ENCODE results near the gene RD3L.

- no peak for TF ChIP-seq CTCF (IDR thresholded peaks at IDR 0.05 in 4 of 5, conservative IDR thresholded peaks at IDR 0.05 in 1 of 5)
- TF ChIP-seq POLR2A (IDR thresholded peaks at IDR 0.05) = no peak
Measured at GRCh38 chr14:103961928-103962578, 19.7 kb upstream of the RD3L start.

All from gastrocnemius medialis (tissue), 4 donors.